LNCaP clone FGC (cell line): ENCODE measurements around the gene IGSF3.

Experiments
- DNase-seq: peaks from one replicate; pipeline ENCODE4 v3.0.0-alpha.2; 2011; ENCODE audit warnings: low read depth
- H3K4me3 ChIP-seq: 2 replicates; pipeline ENCODE4 v1.5.1; 2011; ENCODE audit warnings: mild to moderate bottlenecking, low read depth, low read length, control low read depth
- TF ChIP-seq, protein P1 (sequence below): IDR thresholded peaks from 2 replicates; pipeline ENCODE4 v1.5.1; 2012; ENCODE audit warnings: mild to moderate bottlenecking; ENCODE audit not compliant: control insufficient read depth, insufficient read depth; ENCODE audit errors: extremely low read depth

The IGSF3 gene

DNA sequence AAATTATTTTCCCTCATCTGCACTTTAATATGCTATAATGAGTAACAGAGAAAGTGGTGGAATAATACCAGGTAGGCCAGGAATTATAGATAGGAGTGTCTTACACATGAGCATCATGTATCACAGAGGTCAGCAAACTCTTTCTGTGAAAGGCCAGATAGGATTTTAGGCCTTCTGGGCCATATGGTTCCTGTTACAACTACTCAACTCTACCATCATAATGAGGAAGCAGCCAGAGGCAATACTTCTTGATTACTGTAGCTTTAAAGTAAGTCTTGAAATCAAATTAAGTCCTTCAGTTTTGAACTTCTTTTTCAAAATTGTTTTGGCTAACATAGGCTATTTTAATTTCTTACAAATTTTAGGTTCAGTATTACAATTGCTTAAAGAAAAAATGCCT, 32.1 kb upstream of the IGSF3 start:
- TF ChIP-seq, protein P1, sequence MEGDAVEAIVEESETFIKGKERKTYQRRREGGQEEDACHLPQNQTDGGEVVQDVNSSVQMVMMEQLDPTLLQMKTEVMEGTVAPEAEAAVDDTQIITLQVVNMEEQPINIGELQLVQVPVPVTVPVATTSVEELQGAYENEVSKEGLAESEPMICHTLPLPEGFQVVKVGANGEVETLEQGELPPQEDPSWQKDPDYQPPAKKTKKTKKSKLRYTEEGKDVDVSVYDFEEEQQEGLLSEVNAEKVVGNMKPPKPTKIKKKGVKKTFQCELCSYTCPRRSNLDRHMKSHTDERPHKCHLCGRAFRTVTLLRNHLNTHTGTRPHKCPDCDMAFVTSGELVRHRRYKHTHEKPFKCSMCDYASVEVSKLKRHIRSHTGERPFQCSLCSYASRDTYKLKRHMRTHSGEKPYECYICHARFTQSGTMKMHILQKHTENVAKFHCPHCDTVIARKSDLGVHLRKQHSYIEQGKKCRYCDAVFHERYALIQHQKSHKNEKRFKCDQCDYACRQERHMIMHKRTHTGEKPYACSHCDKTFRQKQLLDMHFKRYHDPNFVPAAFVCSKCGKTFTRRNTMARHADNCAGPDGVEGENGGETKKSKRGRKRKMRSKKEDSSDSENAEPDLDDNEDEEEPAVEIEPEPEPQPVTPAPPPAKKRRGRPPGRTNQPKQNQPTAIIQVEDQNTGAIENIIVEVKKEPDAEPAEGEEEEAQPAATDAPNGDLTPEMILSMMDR: no peak
- no peak overlapping the region for H3K4me3 ChIP-seq
- no peak for DNase-seq

DNA sequence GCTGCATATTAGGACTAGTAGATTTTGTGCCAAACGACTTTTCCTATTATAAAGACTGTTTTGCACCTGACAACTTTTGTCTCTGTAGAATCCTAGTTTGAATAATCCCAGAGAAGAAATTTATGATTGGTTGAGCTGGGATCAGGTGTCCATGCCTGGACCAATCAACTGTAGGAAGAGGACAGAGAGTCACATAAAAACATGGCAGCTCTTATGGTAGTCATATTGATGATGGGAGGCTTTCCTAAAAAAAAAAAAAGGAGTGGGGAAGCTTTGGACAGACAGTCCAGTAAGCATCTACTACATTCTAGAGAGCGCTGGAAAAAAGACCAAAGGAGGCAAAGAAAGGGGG, 30.7 kb upstream of the IGSF3 start:
- no peak for DNase-seq
- TF ChIP-seq, protein P1: no peak
- no peak overlapping the region for H3K4me3 ChIP-seq

- H3K4me3 ChIP-seq: no peak overlapping the region
- no peak for DNase-seq
- TF ChIP-seq, protein P1: no peak
Measured at GRCh38 chr1:116697548-116698243, 30.2 kb upstream of the IGSF3 start.

GRCh38 chr1:116694524-116694923, 27.0 kb upstream of the IGSF3 start:
- TF ChIP-seq, protein P1: no peak
- no peak overlapping the region for H3K4me3 ChIP-seq
- DNase-seq: no peak

DNA sequence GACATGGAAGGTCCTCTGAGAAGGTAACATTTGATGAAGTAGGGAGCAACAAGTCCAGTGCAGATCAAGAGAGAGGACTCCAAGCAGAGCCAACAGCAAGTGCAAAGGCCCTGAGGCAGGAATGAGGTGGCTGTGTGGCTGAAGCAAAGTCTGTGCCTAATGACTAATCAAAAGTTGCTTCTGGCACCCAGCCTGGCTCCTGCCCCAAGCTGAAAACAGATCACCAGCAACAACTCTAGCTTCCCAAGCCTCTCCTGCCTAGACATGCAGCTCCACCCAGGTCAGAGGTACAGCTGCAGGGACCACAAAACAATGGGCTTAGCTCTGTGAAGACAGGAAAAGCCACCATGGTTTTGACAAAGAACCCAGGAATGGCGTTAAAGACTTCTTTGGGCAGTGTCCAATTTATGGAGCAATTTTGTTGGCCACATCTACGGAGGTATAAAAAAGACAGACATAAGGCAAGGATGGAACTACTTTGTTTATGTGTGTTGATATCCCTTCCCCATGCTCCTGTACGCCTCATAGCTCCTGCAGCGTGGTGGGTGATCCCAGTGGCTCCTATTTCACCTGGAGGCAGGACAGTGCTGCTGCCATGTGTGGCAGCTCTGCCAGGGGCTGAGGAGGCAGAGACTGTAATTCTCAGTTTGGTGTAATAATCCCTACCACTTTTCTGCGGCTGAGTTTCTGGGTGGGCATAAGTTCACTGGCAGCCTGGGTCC, 26.4 kb upstream of the IGSF3 start:
- H3K4me3 ChIP-seq: no peak overlapping the region
- TF ChIP-seq, protein P1: no peak
- no peak for DNase-seq

- no peak for DNase-seq
- H3K4me3 ChIP-seq: no peak overlapping the region
- TF ChIP-seq, protein P1: no peak
Measured at GRCh38 chr1:116692879-116693278, 25.3 kb upstream of the IGSF3 start.
